ENCODE results near the gene WBP2.
A peak's percentile ranks its signal among the peaks of the same experiment; 100 is the strongest.

WBP2 gene

GRCh38 chr17:75855310-75856061, at the start of gene WBP2:
Gene WBP2, minus strand, starts transcription at chr17:75855335. Its CDS starts 38 bp downstream, at chr17:75855297.
- peak; percentile 100 for DNase-seq (ENCODE audit: low spot score)

GRCh38 chr17:75902406-75902805, 47.3 kb upstream of the WBP2 start:
- DNase-seq (ENCODE audit: low spot score): no peak

DNA sequence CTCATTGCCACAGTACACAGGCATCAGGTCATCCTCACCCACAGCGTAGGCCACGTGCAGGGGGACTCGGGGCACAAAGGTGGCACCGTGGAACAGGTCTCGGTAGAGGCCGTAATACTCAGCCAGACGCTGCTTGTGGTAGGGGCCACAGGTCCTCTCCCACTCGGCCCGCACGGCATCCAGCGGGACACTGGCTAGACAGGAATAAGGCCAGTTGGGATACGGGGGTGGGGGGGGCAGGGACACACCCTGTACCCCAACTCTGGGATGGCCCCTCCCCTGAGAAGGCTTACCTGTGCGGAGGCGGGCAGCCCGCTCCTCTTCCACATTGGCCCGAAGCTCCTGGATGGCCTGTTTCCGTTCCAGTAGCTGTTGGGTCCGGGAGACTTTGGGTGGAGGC, 46.6 kb upstream of the WBP2 start:
- DNase-seq (ENCODE audit: low spot score): no peak

GRCh38 chr17:75900691-75901533, 45.8 kb upstream of the WBP2 start:
- DNase-seq (ENCODE audit: low spot score): no peak

DNA sequence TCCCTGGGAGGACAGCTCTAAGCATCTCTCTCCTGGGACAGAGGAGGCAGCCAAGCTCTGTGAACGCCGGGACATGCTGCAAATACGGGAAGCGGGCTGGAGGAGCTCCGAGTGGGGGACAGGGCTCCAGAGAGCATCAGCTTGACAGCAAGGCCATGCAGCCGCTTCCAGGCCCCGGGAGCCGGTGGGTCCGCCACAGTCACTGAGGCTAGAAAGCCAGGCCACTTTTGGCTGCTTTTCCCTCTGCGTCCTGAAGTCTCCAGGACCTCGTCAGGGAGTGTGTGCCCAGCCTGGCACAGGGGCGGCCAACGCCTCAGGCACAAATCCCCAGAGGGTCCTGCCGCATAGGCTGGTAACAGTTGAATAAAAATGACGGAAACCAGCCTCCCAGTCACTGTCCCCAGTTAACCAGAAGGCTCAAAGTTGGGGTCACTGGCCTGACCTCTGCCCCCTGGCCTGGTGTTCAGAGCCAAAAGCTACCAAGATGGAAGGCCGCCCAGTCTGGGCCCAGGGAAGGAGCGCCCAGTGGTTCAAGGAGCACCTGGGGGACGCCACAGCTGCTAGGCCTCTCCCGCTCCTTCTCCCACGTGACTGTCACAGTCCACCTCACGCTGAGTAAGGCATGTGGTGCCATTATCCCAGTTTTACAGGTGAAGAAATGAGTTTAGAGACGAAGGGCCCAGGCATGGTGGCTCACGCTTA, 44.8 kb upstream of the WBP2 start:
- no peak for DNase-seq (ENCODE audit: low spot score)

GRCh38 chr17:75899353-75899752, 44.2 kb upstream of the WBP2 start:
- no peak for DNase-seq (ENCODE audit: low spot score)

DNA sequence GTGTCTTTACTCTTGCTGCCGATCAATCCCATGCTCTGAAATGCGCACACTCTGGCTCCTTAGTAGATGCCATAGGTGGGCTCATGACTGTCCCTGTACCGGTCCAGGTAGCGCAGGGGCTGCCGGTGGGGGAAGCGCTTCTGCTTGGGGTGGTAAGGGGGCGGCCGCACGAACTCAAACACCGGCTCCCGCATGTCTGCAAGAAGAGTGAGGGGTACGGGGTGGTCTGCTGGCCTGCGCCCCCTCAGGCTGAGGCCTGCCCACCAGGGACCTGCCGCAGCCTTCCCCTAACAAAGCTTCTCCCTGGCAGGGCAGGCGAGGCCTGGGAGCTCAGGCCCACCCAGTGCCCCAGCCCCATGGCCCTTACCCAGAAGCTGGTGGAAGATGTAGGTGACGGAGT, 43.7 kb upstream of the WBP2 start:
- no peak for DNase-seq (ENCODE audit: low spot score)

DNA sequence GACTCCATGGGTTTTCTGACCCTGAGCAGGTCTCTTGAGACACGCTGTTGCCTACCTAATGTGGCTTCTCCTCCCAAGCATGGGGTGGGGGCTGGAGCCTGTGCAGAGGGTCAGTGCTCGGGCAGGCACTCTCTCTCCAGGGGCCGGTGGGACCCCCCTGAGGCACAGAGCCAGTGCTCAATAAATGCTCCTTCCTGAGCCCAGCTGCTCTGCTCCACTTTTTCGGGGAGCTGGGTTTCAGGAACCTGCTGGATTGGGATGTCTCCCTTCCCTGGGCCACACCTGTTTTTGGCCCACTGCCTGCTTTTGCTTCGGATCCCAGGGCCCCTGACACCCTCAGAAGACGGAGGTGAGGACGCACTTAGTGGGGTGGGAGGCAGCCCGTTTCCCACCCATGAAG, 42.9 kb upstream of the WBP2 start:
- DNase-seq (ENCODE audit: low spot score): no peak

GRCh38 chr17:75897160-75898019, 42.3 kb upstream of the WBP2 start:
- no peak for DNase-seq (ENCODE audit: low spot score)

- peak; percentile 81 for DNase-seq (ENCODE audit: low spot score)
These were observed 41.5 kb upstream of the WBP2 start, which contains the start of gene TRIM65 for GRCh38 chr17:75896415-75897159. Gene TRIM65, minus strand, starts transcription at chr17:75896951. Its CDS starts 14 bp downstream, at chr17:75896937.

- no peak for DNase-seq (ENCODE audit: low spot score)
These were observed 40.4 kb upstream of the WBP2 start for GRCh38 chr17:75895370-75896155.

- DNase-seq (ENCODE audit: low spot score): no peak
These were observed 39.1 kb upstream of the WBP2 start for GRCh38 chr17:75894049-75894733.

- no peak for DNase-seq (ENCODE audit: low spot score)
These were observed 38.3 kb upstream of the WBP2 start for GRCh38 chr17:75893305-75894048.

- DNase-seq (ENCODE audit: low spot score): no peak
These were observed 37.6 kb upstream of the WBP2 start for GRCh38 chr17:75892556-75893224.

- DNase-seq (ENCODE audit: low spot score): no peak
These were observed 36.7 kb upstream of the WBP2 start for GRCh38 chr17:75891605-75892555.

DNA sequence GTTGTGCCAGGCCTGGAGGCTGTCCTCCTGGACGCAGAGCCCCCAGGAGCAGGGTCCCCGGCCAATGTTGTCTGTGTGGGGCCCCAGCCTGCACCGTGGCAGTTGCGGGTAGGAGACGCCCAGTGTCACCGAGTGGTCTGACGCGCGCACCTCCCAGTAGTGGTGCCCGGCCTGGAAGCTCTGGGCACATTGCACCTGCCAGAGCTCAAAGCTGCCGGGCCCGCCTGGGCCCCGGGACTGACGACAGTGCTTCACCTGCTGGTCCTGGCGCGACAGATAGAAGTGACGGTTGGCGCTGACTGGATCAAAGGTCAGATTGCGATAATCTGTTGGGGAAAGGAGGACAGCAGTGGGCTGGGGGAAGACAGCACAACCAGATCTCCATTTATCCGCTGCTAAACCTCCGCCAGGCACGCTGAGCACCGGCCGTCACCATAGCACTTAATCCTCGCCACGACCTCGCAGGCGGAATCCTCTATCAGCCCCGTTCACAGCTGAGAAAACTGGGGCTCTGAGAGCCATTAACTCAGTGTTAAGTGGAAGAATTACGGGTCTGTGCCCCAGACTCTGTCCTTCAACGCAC, 36.0 kb upstream of the WBP2 start:
- DNase-seq (ENCODE audit: low spot score): no peak

- no peak for DNase-seq (ENCODE audit: low spot score)
These were observed 34.3 kb upstream of the WBP2 start for GRCh38 chr17:75889454-75889853.

All from putamen (tissue), 1 donor.